ENCODE measurements around the gene LSM14B. TPM values are rescaled to one million over a fixed set of nuclear protein-coding genes. Genes with fewer than 3 reads are reported as not detected.

Gene LSM14B
- total RNA-seq, 1 donor from 2014 or later, result 51.7 TPM

DNA sequence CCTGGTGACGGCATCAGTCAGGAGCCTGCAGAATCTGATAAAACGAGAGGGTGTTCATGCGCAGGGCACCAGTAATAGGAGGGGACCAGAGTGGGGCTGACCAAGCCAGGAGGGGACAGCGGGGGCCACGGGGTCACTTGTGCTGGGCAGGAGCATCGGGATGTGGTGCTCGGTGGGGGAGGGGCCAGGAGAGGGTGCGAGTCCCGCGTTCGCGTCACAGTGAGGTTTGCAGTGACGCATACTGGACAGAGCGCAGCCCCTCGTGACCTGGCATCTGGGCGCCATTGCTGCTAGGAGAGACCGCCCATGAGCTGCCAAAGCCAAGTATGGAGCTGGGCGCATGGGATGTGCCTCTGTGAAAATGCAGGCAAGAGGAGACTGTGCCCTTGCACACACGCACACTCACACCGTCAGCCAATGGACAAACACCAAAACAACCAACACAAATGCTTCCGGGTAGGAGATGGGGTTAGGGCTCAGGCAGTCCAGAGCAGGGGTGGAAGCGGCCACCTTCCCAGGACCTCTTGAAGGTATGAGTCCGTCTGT, 46.7 kb downstream of the LSM14B start:
- no peak for ATAC-seq (ENCODE audit: poor library complexity)

DNA sequence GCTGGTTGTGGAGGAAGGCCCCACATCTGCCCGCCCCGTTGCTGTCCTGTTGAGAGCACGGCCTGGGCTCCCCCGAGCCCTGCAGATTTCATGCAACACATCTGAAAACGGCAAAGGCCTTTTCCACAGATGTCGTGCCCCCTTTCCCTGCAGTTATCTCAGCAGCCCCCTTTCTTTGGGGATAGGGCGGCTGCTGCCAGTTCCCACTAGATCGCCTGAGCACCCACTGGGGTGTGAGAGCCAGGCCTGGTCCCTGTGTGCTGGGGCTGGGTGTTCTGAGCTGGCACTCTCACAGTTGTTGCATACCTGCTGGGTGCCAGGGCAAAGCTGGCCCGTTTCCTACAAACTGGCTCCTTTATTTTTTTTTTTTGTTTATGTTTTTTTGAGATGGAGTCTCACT, 48.3 kb downstream of the LSM14B start:
- DNase-seq, result no peak
- ATAC-seq (ENCODE audit: poor library complexity), result no peak
- intact Hi-C loops (cut with DNase I), result no loop called here

More for the DNA sequence above, 46.7 kb downstream of the LSM14B start:
- no peak for DNase-seq
- intact Hi-C loops (cut with DNase I), result no loop called here

DNA sequence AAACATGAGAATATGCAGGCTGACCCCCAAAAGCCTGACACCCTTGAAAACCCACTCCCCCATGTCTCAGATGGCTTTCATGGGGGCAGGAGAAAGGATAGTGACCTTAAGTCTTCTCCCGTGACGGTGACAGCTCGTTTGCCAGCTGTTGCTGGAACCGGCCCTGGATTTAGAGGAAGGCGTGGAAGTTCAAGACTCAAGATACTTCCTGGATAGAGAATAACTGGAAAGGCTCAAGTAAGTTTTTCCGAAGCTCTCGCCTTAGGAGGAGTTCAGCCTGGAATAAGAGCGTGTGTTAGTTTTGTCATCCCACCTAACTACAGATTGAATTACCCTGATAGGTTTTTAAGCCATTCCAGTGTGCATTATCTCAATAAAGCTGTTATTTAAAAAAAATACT, 49.0 kb downstream of the LSM14B start:
- DNase-seq (no peak), ATAC-seq (ENCODE audit: poor library complexity) (no peak)
- intact Hi-C loops (cut with DNase I), result no loop called here

DNA sequence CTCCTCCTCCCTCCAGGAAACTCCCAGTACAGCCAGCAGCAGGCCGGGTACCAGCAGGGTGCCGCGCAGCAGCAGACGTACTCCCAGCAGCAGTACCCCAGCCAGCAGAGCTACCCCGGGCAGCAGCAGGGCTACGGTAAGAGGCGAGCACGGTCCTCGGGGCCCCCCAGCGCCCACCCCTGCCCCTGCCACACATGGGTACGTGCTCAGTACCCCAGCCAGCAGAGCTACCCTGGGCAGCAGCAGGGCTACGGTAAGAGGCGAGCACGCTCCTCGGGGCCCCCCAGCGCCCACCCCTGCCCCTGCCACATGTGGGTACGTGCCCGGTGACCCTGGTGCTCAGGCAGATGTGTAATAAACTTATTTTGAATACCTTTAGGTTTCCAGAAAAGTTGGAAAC, 50.4 kb downstream of the LSM14B start:
- no peak for DNase-seq
- intact Hi-C loops (cut with DNase I), result no loop called here
- no peak for ATAC-seq (ENCODE audit: poor library complexity)

DNA sequence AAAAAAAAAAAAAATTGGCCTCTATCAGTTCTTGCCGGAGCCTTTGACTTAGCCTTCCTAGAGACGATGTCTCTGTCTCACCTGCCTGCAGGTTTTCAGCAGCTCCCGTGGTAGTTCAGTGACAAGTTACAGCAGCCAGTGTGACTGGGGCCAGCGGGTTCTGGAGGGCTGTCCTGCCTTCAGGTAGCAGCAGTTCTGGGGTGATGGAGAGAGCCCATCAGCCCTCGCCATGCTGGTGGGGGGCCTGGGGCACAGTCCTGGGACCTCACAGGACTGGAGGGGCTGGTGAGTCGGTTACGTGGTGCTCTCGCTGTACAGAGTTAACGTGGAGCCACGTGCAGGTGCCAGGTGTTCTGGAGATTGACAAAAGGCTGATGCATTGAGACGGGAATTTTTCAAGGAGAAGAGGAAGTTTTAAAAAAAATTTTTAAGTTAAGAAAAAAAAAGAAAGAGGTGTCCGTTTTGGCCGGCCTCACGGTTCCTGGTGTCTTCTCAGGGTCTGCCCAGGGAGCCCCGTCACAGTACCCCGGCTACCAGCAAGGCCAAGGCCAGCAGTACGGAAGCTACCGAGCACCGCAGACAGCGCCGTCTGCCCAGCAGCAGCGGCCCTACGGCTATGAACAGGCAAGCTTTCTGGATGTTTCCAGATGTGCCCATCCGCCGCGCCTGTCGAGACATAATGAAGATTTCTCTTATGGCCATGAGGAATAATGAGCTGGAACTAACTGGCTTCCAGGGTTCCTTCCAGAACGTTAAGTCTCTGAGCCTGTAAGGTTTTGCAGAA, 51.9 kb downstream of the LSM14B start:
- intact Hi-C loops (cut with DNase I), result no loop called here
- no peak for ATAC-seq (ENCODE audit: poor library complexity)
- no peak for DNase-seq

DNA sequence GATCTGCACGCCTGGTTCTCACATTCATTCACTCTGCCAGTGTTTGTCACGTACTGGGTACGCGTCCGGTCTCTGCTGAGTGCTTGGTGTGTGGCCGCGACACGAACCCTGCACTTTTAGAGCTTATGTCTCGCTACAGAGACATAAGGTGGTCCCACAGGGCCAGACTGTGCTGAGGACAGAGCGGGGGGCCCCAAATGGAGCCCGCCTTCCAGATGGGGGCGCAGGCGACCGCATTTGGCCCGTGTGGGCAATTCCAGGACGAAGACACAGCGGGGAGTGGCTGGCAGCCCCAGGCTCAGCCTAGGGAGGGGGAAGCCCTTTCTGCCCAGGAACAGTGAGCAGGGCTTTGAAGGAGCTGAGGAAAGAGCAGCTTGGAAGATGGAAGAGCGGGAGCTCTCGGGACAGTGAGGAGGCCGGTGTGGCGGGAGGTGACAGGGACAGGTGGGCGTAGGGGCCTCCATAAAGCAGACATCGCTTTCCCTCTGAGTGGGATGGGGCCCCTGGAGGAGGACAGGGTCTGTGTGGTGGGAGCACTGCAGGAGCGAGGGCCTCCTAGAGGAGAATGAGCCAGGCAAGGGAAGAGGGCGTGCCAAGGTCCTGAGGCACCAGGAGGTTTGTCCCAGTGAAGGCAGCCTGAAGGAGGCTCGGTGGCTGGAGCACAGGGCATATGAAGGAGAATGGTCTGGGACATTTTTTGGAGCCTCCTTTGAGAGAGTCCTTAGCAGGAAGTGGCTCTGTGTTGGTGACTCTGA, 52.8 kb downstream of the LSM14B start:
- intact Hi-C loops (cut with DNase I), result no loop called here
- DNase-seq, result no peak
- ATAC-seq (ENCODE audit: poor library complexity), result no peak

DNA sequence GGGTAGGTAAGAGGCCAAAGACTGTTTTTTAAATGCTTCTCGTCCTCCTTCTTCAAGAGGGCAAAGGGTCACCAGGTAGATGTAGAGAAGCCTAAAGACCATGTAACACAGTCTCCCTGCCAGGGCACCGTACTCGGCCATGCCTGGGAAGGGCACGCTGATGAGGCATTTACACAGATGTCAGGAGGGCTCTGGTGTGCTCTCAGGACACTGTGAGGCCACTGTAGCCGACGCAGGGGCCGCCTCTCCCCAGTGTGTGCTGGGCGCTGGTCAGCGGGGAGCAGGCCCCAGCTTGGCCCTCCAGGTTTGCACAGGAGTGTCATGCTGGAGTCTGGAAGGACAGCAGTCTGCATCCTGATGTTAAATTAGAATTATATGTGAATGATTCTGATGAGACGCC, 53.4 kb downstream of the LSM14B start:
- intact Hi-C loops (cut with DNase I), result no loop called here
- no peak for DNase-seq
- no peak for ATAC-seq (ENCODE audit: poor library complexity)

DNA sequence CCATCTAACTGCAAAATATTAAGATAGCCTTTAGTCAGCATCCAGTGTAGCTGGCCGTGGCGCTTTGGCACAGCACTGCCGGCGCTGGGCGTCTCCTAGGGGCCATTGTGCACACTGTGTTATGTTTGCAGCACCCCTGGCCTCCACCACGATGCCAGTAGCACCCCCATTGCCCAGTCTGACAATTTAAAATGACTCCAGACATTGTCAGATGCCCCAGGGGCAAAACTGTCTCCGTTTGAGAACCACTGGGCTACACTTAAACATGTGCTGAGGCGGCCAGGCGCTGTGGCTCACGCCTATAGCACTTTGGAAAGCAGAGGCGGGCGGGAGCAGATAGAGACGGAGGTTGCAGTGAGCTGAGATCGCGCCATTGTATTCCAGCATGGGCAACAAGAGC, 54.6 kb downstream of the LSM14B start:
- ATAC-seq (ENCODE audit: poor library complexity) (no peak), DNase-seq (no peak)
- intact Hi-C loops (cut with DNase I), result no loop called here

DNA sequence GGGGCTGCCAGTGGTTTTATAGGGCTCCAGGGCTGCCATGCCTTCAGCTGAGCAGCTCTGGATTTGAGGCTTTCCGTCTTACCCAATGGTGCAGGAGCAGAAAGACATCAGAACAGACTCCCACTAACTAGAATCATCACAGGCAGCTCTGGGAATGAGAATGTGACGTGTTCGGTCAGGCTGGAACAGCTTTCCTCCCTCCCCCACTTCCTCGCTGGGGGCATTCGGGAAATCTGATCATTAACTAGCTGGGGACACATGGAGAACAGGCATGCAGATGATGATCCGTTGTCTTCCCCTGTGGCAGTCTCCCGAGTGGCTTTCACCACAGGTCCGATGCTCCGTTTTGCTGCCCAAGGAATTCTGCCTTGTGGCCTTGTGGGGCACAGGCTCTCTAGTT, 55.0 kb downstream of the LSM14B start:
- intact Hi-C loops (cut with DNase I), result no loop called here
- ATAC-seq (ENCODE audit: poor library complexity) (no peak), DNase-seq (no peak)

DNA sequence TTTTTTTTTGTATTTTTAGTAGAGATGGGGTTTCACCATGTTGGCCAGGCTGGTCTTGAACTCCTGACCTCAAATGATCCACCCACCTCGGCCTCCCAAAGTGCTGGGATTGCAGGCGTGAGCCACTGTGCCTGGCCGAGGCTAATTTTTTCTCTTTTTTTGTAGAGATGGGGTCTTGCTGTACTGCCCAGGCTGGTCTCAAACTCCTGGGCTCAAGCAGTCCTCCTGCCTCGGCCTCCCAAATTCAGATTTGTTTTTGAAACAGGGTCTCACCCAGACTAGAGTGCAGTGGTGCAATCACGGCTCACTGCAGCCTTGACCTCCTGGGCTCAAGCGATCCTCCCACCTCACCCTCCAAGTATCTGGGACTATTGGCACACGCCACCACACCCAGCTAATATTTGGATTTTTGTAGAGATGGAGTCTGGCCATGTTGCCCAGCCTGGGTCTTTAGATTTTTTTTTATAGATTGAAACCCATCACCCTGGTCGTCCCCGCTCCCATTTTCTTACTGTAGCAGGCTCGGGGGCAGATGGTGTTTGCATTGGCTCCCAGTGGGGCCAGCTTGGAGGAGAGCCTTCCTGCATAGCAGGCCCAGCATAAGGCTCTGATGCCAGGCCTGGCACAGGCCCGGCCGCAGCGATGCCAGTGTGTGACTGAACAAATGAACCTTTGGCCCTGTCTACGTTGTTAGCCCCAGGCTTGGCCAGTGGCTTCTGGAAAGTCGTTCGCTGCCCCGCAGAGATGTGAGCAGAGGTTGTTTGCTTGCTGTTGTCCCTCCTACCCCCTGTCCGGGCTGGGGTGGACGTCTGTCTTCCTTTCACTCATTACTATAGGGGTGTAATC, 56.3 kb downstream of the LSM14B start:
- ATAC-seq (ENCODE audit: poor library complexity), result no peak
- intact Hi-C loops (cut with DNase I), result no loop called here
- DNase-seq, result no peak

DNA sequence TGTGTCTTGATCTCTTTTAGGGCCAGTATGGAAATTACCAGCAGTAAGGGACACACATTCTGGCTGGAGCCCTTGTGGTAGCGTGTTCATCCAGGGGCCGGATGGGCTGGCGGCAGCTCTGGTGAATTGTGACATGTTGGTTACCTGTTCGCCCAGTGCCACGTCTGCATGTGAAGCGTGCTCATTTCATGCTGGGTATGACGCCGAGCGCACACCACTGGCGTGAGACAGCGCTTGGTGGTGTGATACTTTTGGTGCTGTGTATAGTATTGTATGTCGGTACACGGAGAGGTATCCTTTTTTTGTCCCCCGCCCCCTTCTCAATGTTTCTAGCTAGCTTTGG, 56.9 kb downstream of the LSM14B start:
- ATAC-seq (ENCODE audit: poor library complexity) (no peak), DNase-seq (no peak)
- intact Hi-C loops (cut with DNase I), result no loop called here

DNA sequence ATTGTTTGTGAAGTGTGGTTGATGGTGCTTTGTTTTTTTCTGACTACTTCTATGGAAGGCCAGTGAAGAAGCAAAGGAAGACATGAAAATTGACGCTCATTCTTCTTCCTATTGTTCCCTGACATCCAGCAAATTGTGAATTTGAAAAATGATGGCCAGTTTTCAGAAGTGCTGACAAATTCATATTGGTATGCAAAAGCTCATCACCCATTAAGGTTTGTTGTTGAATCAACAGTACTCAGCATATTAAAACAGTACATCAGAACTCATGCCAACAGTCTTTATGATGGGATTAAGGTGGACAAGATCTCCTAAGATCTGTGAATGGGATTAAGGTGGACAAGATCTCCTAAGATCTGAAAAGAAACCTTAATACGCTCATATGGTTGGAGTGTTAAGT, 59.5 kb downstream of the LSM14B start:
- ATAC-seq (ENCODE audit: poor library complexity) (no peak), DNase-seq (no peak)
- intact Hi-C loops (cut with DNase I), result no loop called here

DNA sequence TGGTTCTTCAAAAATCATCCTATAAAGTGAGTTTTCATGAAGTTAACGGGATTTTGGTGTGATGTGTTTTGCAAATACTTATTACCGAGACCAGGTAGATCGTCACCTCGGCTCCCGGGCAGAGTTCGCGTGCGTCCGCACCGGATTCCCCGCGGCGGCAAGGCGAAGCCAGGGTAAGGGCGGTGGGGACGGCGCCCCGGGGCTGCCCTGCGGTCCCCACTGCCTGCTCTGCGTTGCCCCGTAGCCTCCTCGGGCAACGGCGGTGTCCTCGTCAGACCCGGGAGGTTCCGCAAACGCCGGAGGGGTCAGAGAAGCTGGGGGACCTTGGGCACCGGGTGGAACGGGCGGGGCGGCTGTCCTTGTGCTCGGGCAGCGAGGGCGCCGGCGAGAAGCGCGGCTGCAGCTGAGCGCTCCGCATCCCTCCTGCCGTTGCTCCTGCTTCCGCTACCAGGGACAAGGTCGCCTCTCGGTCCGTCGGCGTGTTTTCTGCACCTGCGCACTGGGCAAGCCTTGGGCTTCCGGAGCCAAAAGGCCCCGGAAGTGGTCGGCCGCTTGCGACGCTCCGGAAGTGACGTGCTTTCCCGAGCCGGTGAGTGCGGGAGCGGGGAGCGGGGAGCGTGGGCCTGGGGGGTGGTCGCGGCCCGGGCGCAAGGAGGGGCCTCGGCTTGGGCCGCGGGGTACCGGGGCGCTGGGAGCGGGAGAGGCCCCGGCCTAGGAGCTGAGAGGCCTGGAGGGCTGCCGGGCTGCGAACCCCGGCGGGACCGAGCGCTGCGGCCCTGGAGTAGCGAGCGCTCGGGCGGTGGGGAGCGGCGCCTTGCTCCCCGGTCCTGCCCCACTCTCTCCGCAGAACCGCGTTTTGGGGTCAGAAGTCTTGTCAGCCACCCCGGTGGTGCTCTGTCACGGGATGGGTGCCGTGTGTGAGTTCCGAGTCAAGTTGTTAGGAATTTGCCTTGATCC, 60.5 kb downstream of the LSM14B start, which contains the start of gene MTG2:
MTG2 (plus strand) TSS at position 560 of the 957 bp plus-strand sequence. CDS start 10,393 bp downstream, outside the sequence.
- intact Hi-C loops (cut with DNase I), result no loop called here

DNA sequence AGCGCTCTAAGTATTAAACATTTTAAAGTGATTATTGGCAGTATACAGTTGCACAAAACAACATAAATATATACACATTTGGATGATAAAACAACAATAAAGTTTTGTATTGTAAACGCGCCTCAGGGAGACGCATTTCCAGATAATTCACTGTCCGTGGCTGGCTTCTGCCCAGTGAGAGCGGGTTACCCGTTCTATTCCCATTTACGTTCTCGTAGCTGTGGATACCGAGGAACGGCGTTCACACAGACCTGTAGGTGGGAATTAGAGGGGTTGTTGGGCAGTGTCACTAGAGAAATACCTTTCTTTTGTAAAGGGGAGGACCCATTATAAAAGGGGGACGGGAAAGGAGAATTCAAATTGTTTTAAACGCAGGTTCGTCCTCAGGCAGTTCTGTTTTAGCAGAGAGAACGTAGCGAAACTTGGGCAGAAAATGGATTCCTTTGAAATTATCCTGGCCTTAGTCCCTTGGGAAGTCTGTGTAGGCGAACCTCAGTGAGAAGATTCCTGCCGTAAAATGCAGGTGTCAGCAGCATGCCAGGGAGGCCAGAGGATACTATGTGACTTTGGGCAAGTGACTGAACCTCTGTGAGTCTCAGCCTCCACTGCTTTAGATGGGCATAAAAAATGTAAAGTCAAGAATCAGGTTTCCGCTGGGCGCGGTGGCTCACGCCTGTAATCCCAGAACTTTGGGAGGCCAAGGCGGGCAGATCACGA, 61.3 kb downstream of the LSM14B start:
- DNase-seq (no peak), ATAC-seq (ENCODE audit: poor library complexity) (no peak)
- intact Hi-C loops (cut with DNase I), result no loop called here

More for the DNA sequence above, 60.5 kb downstream of the LSM14B start, which contains the start of gene MTG2:
- ATAC-seq (ENCODE audit: poor library complexity) (peak; percentile 98), DNase-seq (peak; percentile 97)
